NAMALWA (cell line): ENCODE measurements around the gene STX5.
"Not testable (repeated sequence)": the region's sequence is repeated elsewhere in the genome, so short reads cannot be mapped to it uniquely, and the experiment has no call there.

Experiments used
- DNase-seq: peaks from one replicate; pipeline ENCODE4 v3.0.0-alpha.2; 2015; ENCODE audit warnings: low spot score

STX5 gene

GRCh38 chr11:62830904-62831519 lies 839 bp downstream of the STX5 start:
- no peak for DNase-seq

GRCh38 chr11:62828130-62828529 lies 3.7 kb downstream of the STX5 start:
- not testable (repeated sequence) for DNase-seq

GRCh38 chr11:62823677-62824076 lies 8.2 kb downstream of the STX5 start:
- no peak for DNase-seq

- no peak for DNase-seq
These were observed 14.7 kb downstream of the STX5 start for GRCh38 chr11:62817129-62817528.

- DNase-seq, result no peak
These were observed 15.3 kb downstream of the STX5 start for GRCh38 chr11:62816557-62816956.

GRCh38 chr11:62811659-62812058 lies 20.2 kb downstream of the STX5 start:
- no peak for DNase-seq

- DNase-seq, result no peak
These were observed 21.1 kb downstream of the STX5 start for GRCh38 chr11:62810748-62811147.

GRCh38 chr11:62806611-62807121 lies 25.2 kb downstream of the STX5 start:
- DNase-seq, result peak; percentile 58

GRCh38 chr11:62805961-62806441 lies 25.9 kb downstream of the STX5 start:
- no peak for DNase-seq

GRCh38 chr11:62805076-62805892 lies 26.6 kb downstream of the STX5 start, which contains the start of gene NXF1:
TSS of gene NXF1 (minus strand) at chr11:62805440. CDS start at chr11:62805356, 84 bp downstream.
- DNase-seq, result peak; percentile 96

GRCh38 chr11:62804310-62805075 lies 27.4 kb downstream of the STX5 start:
- peak; percentile 27 for DNase-seq

GRCh38 chr11:62801071-62801470 lies 30.8 kb downstream of the STX5 start:
- DNase-seq, result no peak

- no peak for DNase-seq
These were observed 32.4 kb downstream of the STX5 start for GRCh38 chr11:62799486-62799885.

GRCh38 chr11:62796281-62796680 lies 35.6 kb downstream of the STX5 start:
- DNase-seq, result no peak

- DNase-seq, result no peak
These were observed 37.6 kb downstream of the STX5 start for GRCh38 chr11:62794201-62794775.

GRCh38 chr11:62792202-62792575 lies 39.7 kb downstream of the STX5 start:
- no peak for DNase-seq

- peak; percentile 90 for DNase-seq
These were observed 40.2 kb downstream of the STX5 start, which contains the start of gene TMEM223 for GRCh38 chr11:62791501-62792201. TSS of gene TMEM223 (minus strand) at chr11:62792006. CDS start at chr11:62791994, 12 bp downstream.

- no peak for DNase-seq
These were observed 42.3 kb downstream of the STX5 start for GRCh38 chr11:62789576-62789975.

GRCh38 chr11:62788991-62789390 lies 42.9 kb downstream of the STX5 start:
- no peak for DNase-seq

GRCh38 chr11:62787005-62787759 lies 44.7 kb downstream of the STX5 start, which contains the start of gene TMEM179B:
TSS of gene TMEM179B (plus strand) at chr11:62787402. CDS start at chr11:62787432, 30 bp downstream.
- peak; percentile 98 for DNase-seq
